Right atrium auricular region (tissue), 2 donors: ENCODE measurements around the gene CHAMP1. TPM values are rescaled to one million over a fixed set of nuclear protein-coding genes. Genes with fewer than 3 reads are reported as not detected.

ENCODE experiments used
- DNase-seq: peaks from one replicate; pipeline ENCODE4 v3.0.0-alpha.2; 2019; ENCODE audit warnings: low spot score
- H3K27ac ChIP-seq, 2 donors: fragments of 200-600 bp; sonication (generic); 1 replicate in 1 of 2; 2 replicates in 1 of 2; pipeline ENCODE4 v1.5.1; 2016 to 2019
- H3K27me3 ChIP-seq, 2 donors: fragments of 200-600 bp; sonication (generic); one replicate each; pipeline versions ENCODE4 v1.5.1 to v1.6.0; 2017 to 2019
- H3K36me3 ChIP-seq: fragments of 200-600 bp; sonication (generic); one replicate; pipeline ENCODE4 v1.5.1; 2016
- H3K4me1 ChIP-seq, 2 donors: fragments of 200-600 bp; sonication (generic); one replicate each; pipeline versions ENCODE4 v1.5.1 to v1.6.0; 2017 to 2019
- H3K4me3 ChIP-seq, 2 donors: fragments of 200-600 bp; sonication (generic); 1 replicate in 1 of 2; 2 replicates in 1 of 2; pipeline ENCODE4 v1.5.1; 2017 to 2019; ENCODE audit warnings: mild to moderate bottlenecking in 1 of 2, moderate library complexity in 1 of 2
- H3K9me3 ChIP-seq, 2 donors: fragments of 200-600 bp; sonication (generic); one replicate each; pipeline ENCODE4 v1.5.1; 2019
- total RNA-seq, 2 donors: library from RNA; depleted of rRNA; stranded (reverse); fragments of >200 nt; gene quantifications; one replicate each; pipeline ENCODE4 v1.1.0, GENCODE V29; 2016
- TF ChIP-seq, protein P1 (sequence below), 2 donors: fragments of 200-600 bp; sonication (generic); IDR thresholded peaks; one replicate each; pipeline ENCODE4 v1.5.1; 2019; ENCODE audit warnings: antibody characterized with exemption in 2 of 2

CHAMP1 gene
- total RNA-seq, 2 donors from 2014 or later = 13.9 to 19.6 TPM

DNA sequence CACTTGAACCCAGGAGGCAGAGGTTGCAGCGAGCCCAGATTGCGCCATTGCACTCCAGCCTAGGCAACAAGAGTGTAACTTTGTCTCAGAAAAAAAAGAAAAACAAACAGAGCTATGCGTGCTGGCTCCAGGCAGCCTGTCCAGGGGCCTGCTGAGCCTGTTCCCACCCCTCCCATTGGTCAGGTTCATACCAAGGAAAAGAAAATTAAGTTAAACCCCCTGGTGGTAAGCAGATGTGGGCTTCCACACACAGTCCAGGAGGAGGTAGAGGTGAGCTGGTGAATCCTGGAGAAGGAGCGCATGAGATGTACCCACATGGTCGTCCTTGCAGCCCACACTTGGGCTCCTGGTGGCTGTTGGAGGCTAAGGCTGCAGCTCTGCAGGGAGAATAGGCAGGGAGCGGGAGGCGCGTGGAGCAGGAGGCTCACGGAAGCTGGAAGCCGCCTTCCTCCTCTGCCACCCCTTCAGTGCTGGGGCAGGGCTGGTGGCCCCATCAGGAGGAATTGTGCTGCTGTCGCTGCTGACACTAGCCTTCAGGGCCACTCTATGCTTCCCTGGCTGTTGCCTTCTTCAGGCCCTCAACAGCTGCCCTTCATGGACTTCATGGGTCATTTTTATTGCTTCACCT, 10.5 kb upstream of the CHAMP1 start:
- Histone ChIP-seq H3K4me3 (no peak overlapping the region), H3K4me1 (no peaks in the 10 kb centered on the region), H3K36me3 (peaks cover 57% of the 10 kb centered on the region), H3K27ac (no peak overlapping the region), H3K27me3 (no peaks in the 10 kb centered on the region), H3K9me3 (no peaks in the 10 kb centered on the region)
- no peak for DNase-seq
- TF ChIP-seq, protein P1, sequence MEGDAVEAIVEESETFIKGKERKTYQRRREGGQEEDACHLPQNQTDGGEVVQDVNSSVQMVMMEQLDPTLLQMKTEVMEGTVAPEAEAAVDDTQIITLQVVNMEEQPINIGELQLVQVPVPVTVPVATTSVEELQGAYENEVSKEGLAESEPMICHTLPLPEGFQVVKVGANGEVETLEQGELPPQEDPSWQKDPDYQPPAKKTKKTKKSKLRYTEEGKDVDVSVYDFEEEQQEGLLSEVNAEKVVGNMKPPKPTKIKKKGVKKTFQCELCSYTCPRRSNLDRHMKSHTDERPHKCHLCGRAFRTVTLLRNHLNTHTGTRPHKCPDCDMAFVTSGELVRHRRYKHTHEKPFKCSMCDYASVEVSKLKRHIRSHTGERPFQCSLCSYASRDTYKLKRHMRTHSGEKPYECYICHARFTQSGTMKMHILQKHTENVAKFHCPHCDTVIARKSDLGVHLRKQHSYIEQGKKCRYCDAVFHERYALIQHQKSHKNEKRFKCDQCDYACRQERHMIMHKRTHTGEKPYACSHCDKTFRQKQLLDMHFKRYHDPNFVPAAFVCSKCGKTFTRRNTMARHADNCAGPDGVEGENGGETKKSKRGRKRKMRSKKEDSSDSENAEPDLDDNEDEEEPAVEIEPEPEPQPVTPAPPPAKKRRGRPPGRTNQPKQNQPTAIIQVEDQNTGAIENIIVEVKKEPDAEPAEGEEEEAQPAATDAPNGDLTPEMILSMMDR (IDR thresholded peaks at IDR 0.05) = no peak

DNA sequence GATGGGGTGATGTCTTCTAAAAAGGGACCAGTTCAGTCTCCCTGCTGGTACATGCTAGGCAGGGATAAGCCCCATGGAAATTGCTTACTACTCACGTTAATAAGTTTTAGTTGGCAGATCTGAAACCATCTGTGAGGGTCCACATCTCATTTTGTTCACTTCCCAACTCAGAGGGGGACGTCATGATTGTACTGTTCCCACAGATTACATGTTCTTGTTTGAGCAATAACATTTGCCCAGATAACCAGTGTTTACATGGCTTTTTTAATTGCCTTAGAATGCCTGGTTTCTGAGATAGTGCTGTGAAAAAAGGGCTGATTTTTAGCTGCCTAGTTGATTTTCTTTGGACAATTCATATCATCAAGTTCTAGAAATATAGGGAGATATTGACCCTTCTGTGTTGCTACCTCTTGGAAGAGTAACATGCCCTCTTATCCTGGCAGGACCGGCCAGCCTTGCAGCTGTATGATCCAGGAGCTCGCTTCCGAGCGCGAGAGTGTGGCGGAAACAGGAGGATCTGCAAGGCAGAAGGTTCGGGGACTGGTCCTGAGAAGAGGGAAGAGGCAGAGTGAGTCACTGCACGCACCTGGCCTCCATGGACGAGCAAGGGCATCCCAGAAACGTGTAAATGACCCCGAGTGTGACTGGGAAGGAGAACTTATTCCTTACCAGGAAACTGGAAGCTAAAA, 9.8 kb upstream of the CHAMP1 start:
- Histone ChIP-seq H3K4me1 (no peaks in the 10 kb centered on the region), H3K36me3 (peaks cover 50% of the 10 kb centered on the region), H3K27ac (no peak overlapping the region)

DNA sequence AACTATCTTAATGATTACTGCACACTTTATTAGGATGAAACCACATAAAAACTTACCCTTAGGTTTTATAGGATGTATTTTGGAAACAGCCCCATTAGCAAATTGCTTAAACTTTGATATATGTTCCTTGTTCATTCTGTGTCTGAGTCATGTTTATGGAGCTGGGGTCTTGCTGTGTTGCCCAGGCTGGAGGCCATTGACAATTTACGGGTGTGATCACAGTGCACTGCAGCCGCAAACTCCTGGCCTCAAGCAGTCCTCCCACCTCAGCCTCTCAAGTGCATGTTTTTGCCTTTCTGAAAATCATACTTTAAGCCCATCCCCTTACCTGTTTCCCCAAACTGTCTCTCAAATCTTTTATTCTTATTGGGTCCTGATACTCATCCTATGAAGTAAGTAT, 5.2 kb upstream of the CHAMP1 start:
- DNase-seq = no peak
- H3K27me3 ChIP-seq = no peaks in the 10 kb centered on the region
- no peak overlapping the region for H3K27ac ChIP-seq
- H3K9me3 ChIP-seq = no peaks in the 10 kb centered on the region
- H3K36me3 ChIP-seq = peaks cover 15% of the 10 kb centered on the region
- no peak overlapping the region for H3K4me3 ChIP-seq
- TF ChIP-seq, protein P1 (IDR thresholded peaks at IDR 0.05) = no peak
- H3K4me1 ChIP-seq = peaks cover 0 to 7% of the 10 kb centered on the region in 2 donors

More for the DNA sequence above, 9.8 kb upstream of the CHAMP1 start:
- TF ChIP-seq, protein P1 (IDR thresholded peaks at IDR 0.05) = no peak
- Histone ChIP-seq H3K4me3 (no peak overlapping the region), H3K27me3 (no peaks in the 10 kb centered on the region), H3K9me3 (no peaks in the 10 kb centered on the region)
- DNase-seq = no peak

DNA sequence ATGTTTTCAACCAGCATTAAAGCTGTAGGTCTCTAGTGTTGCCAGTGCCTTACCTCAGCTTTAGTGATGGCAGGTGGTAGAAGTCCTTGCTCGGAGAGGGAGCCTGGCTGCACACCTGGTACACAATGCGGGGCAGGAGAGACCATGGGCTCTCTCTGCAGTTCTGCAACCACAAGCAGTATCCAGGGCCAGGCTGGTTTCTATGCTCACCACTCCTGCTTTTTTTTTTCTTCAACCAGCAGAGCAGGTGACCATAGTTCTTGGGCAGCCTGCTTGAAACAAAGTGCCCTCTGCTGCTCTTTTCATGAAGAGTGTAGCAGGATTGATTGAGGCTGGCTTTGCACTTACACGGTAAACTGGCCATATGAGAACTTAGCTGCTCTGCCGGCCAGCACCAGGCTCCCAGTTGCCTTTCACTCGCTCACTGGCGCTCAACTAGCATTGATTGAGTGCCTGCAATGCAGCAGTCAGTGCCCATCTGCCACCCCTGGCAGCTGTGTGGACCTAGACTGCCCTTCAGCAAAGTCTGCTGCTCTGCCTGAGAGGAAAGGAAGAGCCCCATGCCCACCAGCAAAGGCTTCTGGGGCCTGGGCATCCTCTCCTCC, 4.4 kb upstream of the CHAMP1 start:
- no peaks in the 10 kb centered on the region for H3K9me3 ChIP-seq
- H3K36me3 ChIP-seq = peaks cover 15% of the 10 kb centered on the region
- DNase-seq = peak; percentile 50
- H3K27me3 ChIP-seq = no peaks in the 10 kb centered on the region
- H3K4me3 ChIP-seq = no peak overlapping the region
- peaks cover 0 to 8% of the 10 kb centered on the region in 2 donors for H3K4me1 ChIP-seq
- TF ChIP-seq, protein P1 (IDR thresholded peaks at IDR 0.05) = no peak
- H3K27ac ChIP-seq = no peak overlapping the region

DNA sequence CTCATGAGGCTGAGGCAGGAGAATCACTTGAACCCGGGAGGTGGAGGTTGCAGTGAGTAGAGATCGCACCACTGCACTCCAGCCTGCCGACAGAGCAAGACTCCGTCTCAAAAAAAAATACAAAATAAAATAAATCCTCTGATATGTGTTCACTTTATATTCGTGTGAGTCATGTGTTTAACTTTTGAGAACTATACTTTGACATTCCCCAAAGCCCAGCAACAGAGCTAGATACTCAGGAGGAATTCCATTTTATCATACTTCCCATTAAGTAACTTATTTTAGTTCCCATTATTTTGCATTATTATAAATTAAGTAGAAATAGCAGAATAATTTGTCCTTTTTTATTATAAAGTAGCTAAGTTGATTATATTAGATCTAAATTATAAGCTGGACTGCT, 3.3 kb upstream of the CHAMP1 start:
- Histone ChIP-seq H3K4me3 (no peak overlapping the region), H3K4me1 (peaks cover 0 to 18% of the 10 kb centered on the region in 2 donors), H3K27me3 (no peaks in the 10 kb centered on the region), H3K36me3 (peaks cover 13% of the 10 kb centered on the region), H3K9me3 (no peaks in the 10 kb centered on the region), H3K27ac (no peak overlapping the region)
- TF ChIP-seq, protein P1 (IDR thresholded peaks at IDR 0.05) = no peak
- DNase-seq = no peak
